Vagina (tissue), 2 donors: Measurements from ENCODE around the gene TCP11L2. TPM values are rescaled to one million over a fixed set of nuclear protein-coding genes. Genes with fewer than 3 reads are reported as not detected.

Experiments
- DNase-seq, 2 donors: peaks; one replicate each; pipeline ENCODE4 v3.0.0-alpha.2; 2017; ENCODE audit errors: extremely low spot score in 2 of 2
- H3K27ac ChIP-seq: fragments of 200-600 bp; sonication (generic); one replicate; pipeline ENCODE4 v1.5.1; 2019
- H3K27me3 ChIP-seq: fragments of 200-600 bp; sonication (generic); one replicate; pipeline ENCODE4 v1.5.1; 2019
- H3K36me3 ChIP-seq, 2 donors: fragments of 200-600 bp; sonication (generic); one replicate each; pipeline ENCODE4 v1.5.1; 2017 to 2019
- H3K4me1 ChIP-seq: fragments of 200-600 bp; sonication (generic); one replicate; pipeline ENCODE4 v1.5.1; 2019
- H3K4me3 ChIP-seq, 2 donors: fragments of 200-600 bp; sonication (generic); 1 replicate in 1 of 2; 2 replicates in 1 of 2; pipeline ENCODE4 v1.5.1; 2016 to 2019
- H3K9me3 ChIP-seq: fragments of 200-600 bp; sonication (generic); one replicate; pipeline ENCODE4 v1.5.1; 2019
- CTCF ChIP-seq, 3 experiments: fragments of 450-650 bp in 2 of 3; fragments of 200-600 bp in 1 of 3; sonication (generic) in 1 of 3; IDR thresholded peaks; one replicate each; pipeline ENCODE4 v1.5.1; 2017 to 2019; ENCODE audit warnings: antibody characterized with exemption in 3 of 3, mild to moderate bottlenecking in 2 of 3, moderate library complexity in 2 of 3
- POLR2A ChIP-seq, 2 donors: fragments of 450-650 bp; IDR thresholded peaks; one replicate each; pipeline ENCODE4 v1.6.1; 2017; ENCODE audit warnings: antibody characterized with exemption in 2 of 2, mild to moderate bottlenecking in 2 of 2, moderate library complexity in 2 of 2
- POLR2AphosphoS5 ChIP-seq, 2 donors: sonication (generic); formaldehyde crosslinking; IDR thresholded peaks; one replicate each; pipeline ENCODE4 v1.9.0; 2017; ENCODE audit warnings: antibody characterized with exemption in 2 of 2, mild to moderate bottlenecking in 2 of 2, low read depth in 1 of 2; ENCODE audit not compliant: insufficient read depth in 1 of 2
- intact Hi-C: fragments of 100-400 bp; cut with DNase I; formaldehyde crosslinking; loops from one replicate; pipeline ENCODE4 v1.15.1; 2023
- total RNA-seq: library from RNA; depleted of rRNA; stranded (reverse); fragments of >200 nt; gene quantifications from one replicate; pipeline ENCODE4 v1.2.3, GENCODE V29; 2016

The TCP11L2 gene
- total RNA-seq, 1 donor from 2014 or later = 47.1 TPM

- Histone ChIP-seq H3K4me1 (peaks cover 46% of the 10 kb centered on the region), H3K36me3 (no peaks in the 10 kb centered on the region), H3K4me3 (peak overlapping the region; percentile 92 to 96), H3K9me3 (no peaks in the 10 kb centered on the region), H3K27me3 (no peaks in the 10 kb centered on the region), H3K27ac (peak overlapping the region; percentile 99)
- no peak for DNase-seq
- intact Hi-C loops = no loop called here
- TF ChIP-seq POLR2AphosphoS5 (IDR thresholded peaks at IDR 0.05; ENCODE audit: insufficient read depth in 1 of 2, low read depth in 1 of 2) = no peak
Observed at GRCh38 chr12:106301241-106301610, 1.3 kb upstream of the TCP11L2 start.

- Histone ChIP-seq H3K4me1 (peaks cover 51% of the 10 kb centered on the region), H3K9me3 (no peaks in the 10 kb centered on the region), H3K36me3 (no peaks in the 10 kb centered on the region), H3K4me3 (peak overlapping the region; percentile 92 to 96), H3K27me3 (no peaks in the 10 kb centered on the region), H3K27ac (peak overlapping the region; percentile 99)
- no peak for DNase-seq
- no peak for TF ChIP-seq CTCF (IDR thresholded peaks at IDR 0.05)
- TF ChIP-seq POLR2AphosphoS5 (IDR thresholded peaks at IDR 0.05; ENCODE audit: insufficient read depth in 1 of 2, low read depth in 1 of 2) = no peak
- TF ChIP-seq POLR2A (IDR thresholded peaks at IDR 0.05) = no peak
- intact Hi-C loops = loop anchor here (1.0 to 2.0 kb wide), 2 partner anchors 54 to 55 kb away; partner anchors contain the start of gene POLR3B
Observed at GRCh38 chr12:106301611-106302321, 767 bp upstream of the TCP11L2 start.

- intact Hi-C loops = loop anchor here (2.0 kb wide), 1 partner anchor 53 kb away; the partner anchor contains the start of gene POLR3B
- Histone ChIP-seq H3K27ac (peak overlapping the region; percentile 99), H3K4me1 (peaks cover 65% of the 10 kb centered on the region), H3K4me3 (peak overlapping the region; percentile 92 to 96), H3K9me3 (no peaks in the 10 kb centered on the region), H3K27me3 (no peaks in the 10 kb centered on the region), H3K36me3 (no peaks in the 10 kb centered on the region)
- peak in 1 of 2 donors; percentile 90 for DNase-seq
- TF ChIP-seq CTCF (IDR thresholded peaks at IDR 0.05) (no peak), POLR2A (IDR thresholded peaks at IDR 0.05) (no peak), POLR2AphosphoS5 (IDR thresholded peaks at IDR 0.05; ENCODE audit: insufficient read depth in 1 of 2, low read depth in 1 of 2) (peak; percentile 13 to 30)
Observed at GRCh38 chr12:106303202-106303820, 778 bp downstream of the TCP11L2 start.

- Histone ChIP-seq H3K27me3 (no peaks in the 10 kb centered on the region), H3K4me3 (peak overlapping the region; percentile 92 to 96), H3K27ac (peak overlapping the region; percentile 99), H3K4me1 (peaks cover 71% of the 10 kb centered on the region), H3K36me3 (no peaks in the 10 kb centered on the region), H3K9me3 (no peaks in the 10 kb centered on the region)
- intact Hi-C loops = no loop called here
- no peak for DNase-seq
- TF ChIP-seq CTCF (IDR thresholded peaks at IDR 0.05) (no peak), POLR2AphosphoS5 (IDR thresholded peaks at IDR 0.05; ENCODE audit: insufficient read depth in 1 of 2, low read depth in 1 of 2) (no peak), POLR2A (IDR thresholded peaks at IDR 0.05) (no peak)
Observed at GRCh38 chr12:106304001-106304421, 1.5 kb downstream of the TCP11L2 start.

- Histone ChIP-seq H3K27me3 (no peaks in the 10 kb centered on the region), H3K9me3 (no peaks in the 10 kb centered on the region), H3K4me3 (no peak overlapping the region), H3K27ac (peak overlapping the region; percentile 99), H3K36me3 (no peaks in the 10 kb centered on the region), H3K4me1 (peaks cover 79% of the 10 kb centered on the region)
- TF ChIP-seq CTCF (IDR thresholded peaks at IDR 0.05) (no peak), POLR2A (IDR thresholded peaks at IDR 0.05) (no peak), POLR2AphosphoS5 (IDR thresholded peaks at IDR 0.05; ENCODE audit: insufficient read depth in 1 of 2, low read depth in 1 of 2) (no peak)
- intact Hi-C loops = no loop called here
- DNase-seq = no peak
Observed at GRCh38 chr12:106304797-106305196, 2.3 kb downstream of the TCP11L2 start.
